Loucy (cell line): Measurements from ENCODE around the gene KCNJ5.
A peak's percentile ranks its signal among the peaks of the same experiment; 100 is the strongest.

Experiments
- H2AFZ ChIP-seq: fragments of 200-600 bp; sonication (generic); 2 replicates; pipeline ENCODE4 v1.6.0; 2016; ENCODE audit warnings: antibody characterized with exemption, mild to moderate bottlenecking, low read length, moderate library complexity
- H3F3A ChIP-seq: fragments of 200-600 bp; 2 replicates; pipeline ENCODE4 v1.6.0; 2016; ENCODE audit warnings: antibody characterized with exemption, low read depth, mild to moderate bottlenecking
- H3K27me3 ChIP-seq: fragments of 200-600 bp; sonication (generic); 2 replicates; pipeline ENCODE4 v1.6.1; 2014; ENCODE audit warnings: low read length, mild to moderate bottlenecking; ENCODE audit not compliant: insufficient read depth, poor library complexity, severe bottlenecking
- H3K36me3 ChIP-seq: fragments of 200-600 bp; sonication (generic); 2 replicates; pipeline ENCODE4 v1.6.1; 2016; ENCODE audit warnings: low read length; ENCODE audit not compliant: insufficient read depth
- H3K4me1 ChIP-seq: fragments of 200-600 bp; sonication (generic); 2 replicates; pipeline ENCODE4 v1.5.1; 2014; ENCODE audit warnings: low read length, mild to moderate bottlenecking; ENCODE audit not compliant: insufficient read depth, poor library complexity, severe bottlenecking
- H3K4me2 ChIP-seq: fragments of 200-600 bp; sonication (generic); 2 replicates; pipeline ENCODE4 v1.6.0; 2014; ENCODE audit warnings: antibody characterized with exemption, low read length, low read depth, mild to moderate bottlenecking; ENCODE audit not compliant: poor library complexity, severe bottlenecking
- H3K4me3 ChIP-seq: fragments of 200-600 bp; sonication (generic); 2 replicates; pipeline ENCODE4 v1.5.1; 2014; ENCODE audit warnings: low read length, mild to moderate bottlenecking, mixed read lengths; ENCODE audit not compliant: poor library complexity, severe bottlenecking
- H3K79me2 ChIP-seq: fragments of 200-600 bp; sonication (generic); 2 replicates; pipeline ENCODE4 v1.6.1; 2014; ENCODE audit warnings: low read length; ENCODE audit not compliant: insufficient read depth
- H3K9ac ChIP-seq: fragments of 200-600 bp; sonication (generic); 2 replicates; pipeline ENCODE4 v1.6.0; 2014; ENCODE audit warnings: mild to moderate bottlenecking, low read depth, low read length, moderate library complexity; ENCODE audit not compliant: poor library complexity, severe bottlenecking
- H3K9me2 ChIP-seq: fragments of 200-600 bp; sonication (generic); replicated peaks from 2 replicates; pipeline ENCODE4 v1.6.1; 2016; ENCODE audit warnings: low read depth, low read length, mixed read lengths
- H3K9me3 ChIP-seq: fragments of 200-600 bp; sonication (generic); 2 replicates; pipeline ENCODE4 v1.6.1; 2014; ENCODE audit warnings: mild to moderate bottlenecking, antibody characterized with exemption, low read length, low read depth; ENCODE audit not compliant: insufficient read depth
- H4K20me1 ChIP-seq: fragments of 200-600 bp; sonication (generic); 2 replicates; pipeline ENCODE4 v1.6.0; 2014; ENCODE audit warnings: antibody characterized with exemption, low read length, mild to moderate bottlenecking; ENCODE audit not compliant: insufficient read depth, poor library complexity, severe bottlenecking
- CTCF ChIP-seq: fragments of 200-600 bp; sonication (generic); conservative IDR thresholded peaks from 2 replicates; pipeline ENCODE4 v1.5.1; 2014; ENCODE audit warnings: mild to moderate bottlenecking, antibody characterized with exemption, low read length
- EZH2phosphoT487 ChIP-seq: fragments of 200-600 bp; IDR thresholded peaks from 2 replicates; pipeline ENCODE4 v1.6.1; 2018; ENCODE audit warnings: antibody characterized with exemption, mild to moderate bottlenecking, moderate library complexity, borderline replicate concordance

KCNJ5 gene

GRCh38 chr11:128891913-128892398 is 800 bp downstream of the KCNJ5 start:
- Histone ChIP-seq H3K36me3 (no peaks in the 10 kb centered on the region), H3K27me3 (peaks cover 32% of the 10 kb centered on the region), H3K4me2 (no peak overlapping the region), H3K79me2 (no peaks in the 10 kb centered on the region), H3K4me1 (peaks cover 20% of the 10 kb centered on the region), H3F3A (no peaks in the 10 kb centered on the region), H3K9me3 (no peaks in the 10 kb centered on the region), H3K4me3 (no peak overlapping the region), H2AFZ (no peak overlapping the region), H3K9ac (no peak overlapping the region), H3K9me2 (no peaks in the 10 kb centered on the region), H4K20me1 (no peaks in the 10 kb centered on the region)
- no peak for TF ChIP-seq CTCF
- TF ChIP-seq EZH2phosphoT487, result no peak

- Histone ChIP-seq H4K20me1 (no peaks in the 10 kb centered on the region), H3K4me1 (peaks cover 16% of the 10 kb centered on the region), H3K9me3 (no peaks in the 10 kb centered on the region), H2AFZ (no peak overlapping the region), H3K27me3 (peaks cover 32% of the 10 kb centered on the region), H3K9ac (no peak overlapping the region), H3K36me3 (no peaks in the 10 kb centered on the region), H3K9me2 (no peaks in the 10 kb centered on the region), H3K4me3 (peak overlapping the region; percentile 42), H3K4me2 (peak overlapping the region; percentile 60), H3K79me2 (no peaks in the 10 kb centered on the region), H3F3A (no peaks in the 10 kb centered on the region)
- TF ChIP-seq CTCF (no peak), EZH2phosphoT487 (no peak)
Measured at GRCh38 chr11:128892866-128893565, 1.9 kb downstream of the KCNJ5 start.

- Histone ChIP-seq H3K4me2 (peak overlapping the region; percentile 60), H3K27me3 (peaks cover 32% of the 10 kb centered on the region), H3K4me3 (peak overlapping the region; percentile 42), H2AFZ (no peak overlapping the region), H3K4me1 (peaks cover 16% of the 10 kb centered on the region), H3K79me2 (no peaks in the 10 kb centered on the region), H3K9me2 (no peaks in the 10 kb centered on the region), H4K20me1 (no peaks in the 10 kb centered on the region), H3K36me3 (no peaks in the 10 kb centered on the region), H3F3A (no peaks in the 10 kb centered on the region), H3K9ac (no peak overlapping the region), H3K9me3 (no peaks in the 10 kb centered on the region)
- no peak for TF ChIP-seq CTCF
- no peak for TF ChIP-seq EZH2phosphoT487
Measured at GRCh38 chr11:128893578-128894285, 2.6 kb downstream of the KCNJ5 start.
